ENCODE measurements around the gene RAD50. TPM values are rescaled to one million over a fixed set of nuclear protein-coding genes. Genes with fewer than 3 reads are reported as not detected.

Gene RAD50
- total RNA-seq, 1 donor from 2014 or later, result 33.2 TPM

DNA sequence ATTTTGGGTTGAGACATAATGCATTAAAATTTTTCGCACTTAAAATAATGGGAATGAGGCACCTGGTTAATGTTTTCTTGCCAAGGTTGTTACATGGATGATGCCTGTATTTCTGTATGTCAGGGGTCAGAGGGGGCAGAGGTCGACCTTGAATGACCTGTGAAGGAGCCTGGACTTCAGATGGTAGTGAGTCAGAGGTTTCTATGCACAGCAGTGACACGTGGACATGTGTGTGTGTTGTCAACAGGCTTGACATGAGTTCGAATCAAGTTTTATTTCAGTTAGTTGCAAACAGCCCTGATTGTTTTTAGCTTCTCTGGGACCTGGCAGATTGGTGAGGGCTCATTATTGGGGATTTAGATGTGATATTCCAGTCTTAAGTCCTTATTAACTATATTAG, 17.1 kb upstream of the RAD50 start:
- Histone ChIP-seq H3K9me3 (no peaks in the 10 kb centered on the region), H3K36me3 (no peaks in the 10 kb centered on the region), H3K4me1 (no peaks in the 10 kb centered on the region), H3K4me3 (no peak overlapping the region), H3K27me3 (ENCODE audit: low read depth) (no peaks in the 10 kb centered on the region), H3K27ac (no peak overlapping the region)
- intact Hi-C loops (cut with DNase I), result no loop called here
- DNase-seq (no peak), ATAC-seq (no peak)
- TF ChIP-seq, protein P1, sequence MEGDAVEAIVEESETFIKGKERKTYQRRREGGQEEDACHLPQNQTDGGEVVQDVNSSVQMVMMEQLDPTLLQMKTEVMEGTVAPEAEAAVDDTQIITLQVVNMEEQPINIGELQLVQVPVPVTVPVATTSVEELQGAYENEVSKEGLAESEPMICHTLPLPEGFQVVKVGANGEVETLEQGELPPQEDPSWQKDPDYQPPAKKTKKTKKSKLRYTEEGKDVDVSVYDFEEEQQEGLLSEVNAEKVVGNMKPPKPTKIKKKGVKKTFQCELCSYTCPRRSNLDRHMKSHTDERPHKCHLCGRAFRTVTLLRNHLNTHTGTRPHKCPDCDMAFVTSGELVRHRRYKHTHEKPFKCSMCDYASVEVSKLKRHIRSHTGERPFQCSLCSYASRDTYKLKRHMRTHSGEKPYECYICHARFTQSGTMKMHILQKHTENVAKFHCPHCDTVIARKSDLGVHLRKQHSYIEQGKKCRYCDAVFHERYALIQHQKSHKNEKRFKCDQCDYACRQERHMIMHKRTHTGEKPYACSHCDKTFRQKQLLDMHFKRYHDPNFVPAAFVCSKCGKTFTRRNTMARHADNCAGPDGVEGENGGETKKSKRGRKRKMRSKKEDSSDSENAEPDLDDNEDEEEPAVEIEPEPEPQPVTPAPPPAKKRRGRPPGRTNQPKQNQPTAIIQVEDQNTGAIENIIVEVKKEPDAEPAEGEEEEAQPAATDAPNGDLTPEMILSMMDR (IDR thresholded peaks at IDR 0.05), result no peak

- DNase-seq (no peak), ATAC-seq (no peak)
- Histone ChIP-seq H3K9me3 (no peaks in the 10 kb centered on the region), H3K4me3 (no peak overlapping the region), H3K27ac (no peak overlapping the region), H3K36me3 (no peaks in the 10 kb centered on the region), H3K27me3 (ENCODE audit: low read depth) (no peaks in the 10 kb centered on the region), H3K4me1 (no peaks in the 10 kb centered on the region)
- TF ChIP-seq, protein P1 (IDR thresholded peaks at IDR 0.05), result no peak
- intact Hi-C loops (cut with DNase I), result no loop called here
These were observed 16.6 kb upstream of the RAD50 start for GRCh38 chr5:132540149-132540548.

GRCh38 chr5:132540764-132541163, 16.0 kb upstream of the RAD50 start:
- TF ChIP-seq, protein P1 (IDR thresholded peaks at IDR 0.05), result no peak
- Histone ChIP-seq H3K27ac (no peak overlapping the region), H3K4me3 (no peak overlapping the region), H3K27me3 (ENCODE audit: low read depth) (no peaks in the 10 kb centered on the region), H3K4me1 (no peaks in the 10 kb centered on the region), H3K36me3 (no peaks in the 10 kb centered on the region), H3K9me3 (no peaks in the 10 kb centered on the region)
- DNase-seq (no peak), ATAC-seq (no peak)
- intact Hi-C loops (cut with DNase I), result no loop called here

GRCh38 chr5:132543472-132544201, 13.1 kb upstream of the RAD50 start, which contains the start of gene IL5:
Gene IL5, minus strand, starts transcription at chr5:132543522. Its CDS starts 44 bp downstream, at chr5:132543478.
- Histone ChIP-seq H3K27ac (no peak within 1 kb of the TSS), H3K4me3 (no peak within 1 kb of the TSS), H3K36me3 (no peaks in the 10 kb centered on the region), H3K9me3 (no peaks in the 10 kb centered on the region), H3K27me3 (ENCODE audit: low read depth) (no peaks in the 10 kb centered on the region), H3K4me1 (no peaks in the 10 kb centered on the region)
- DNase-seq (no peak), ATAC-seq (no peak)
- intact Hi-C loops (cut with DNase I), result no loop called here
- TF ChIP-seq, protein P1 (IDR thresholded peaks at IDR 0.05), result no peak

DNA sequence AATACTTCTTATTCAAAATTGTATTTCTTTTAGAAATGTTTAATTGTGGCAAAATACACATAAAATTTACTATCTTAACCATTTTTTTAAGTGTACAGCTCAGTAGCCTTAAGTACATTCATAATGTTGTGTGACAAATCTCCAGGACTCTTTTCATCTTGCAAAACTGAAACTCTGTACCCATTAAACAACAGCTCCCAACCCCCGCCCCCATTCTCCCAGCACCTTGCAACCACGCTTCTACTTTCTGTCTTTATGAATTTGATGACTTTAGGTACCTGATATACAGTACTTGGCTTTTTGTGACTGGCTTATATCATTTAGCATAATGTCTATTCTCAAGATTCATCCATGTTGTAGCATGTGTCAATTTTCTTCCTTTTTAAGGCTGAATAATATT, 10.7 kb upstream of the RAD50 start:
- TF ChIP-seq, protein P1 (IDR thresholded peaks at IDR 0.05), result no peak
- Histone ChIP-seq H3K36me3 (no peaks in the 10 kb centered on the region), H3K4me3 (no peak overlapping the region), H3K4me1 (no peaks in the 10 kb centered on the region), H3K27ac (no peak overlapping the region), H3K9me3 (no peaks in the 10 kb centered on the region), H3K27me3 (ENCODE audit: low read depth) (no peaks in the 10 kb centered on the region)
- DNase-seq (no peak), ATAC-seq (no peak)
- intact Hi-C loops (cut with DNase I), result no loop called here
